MM.1S (cell line): Measurements from ENCODE around the gene FBXW7.

Experiments used
- DNase-seq: peaks from one replicate; pipeline ENCODE4 v3.0.0-alpha.2; 2015
- H2AFZ ChIP-seq: fragments of 300-600 bp; sonication (generic); 2 replicates; pipeline ENCODE4 v1.6.0; 2016; ENCODE audit warnings: antibody characterized with exemption, low read length
- H3F3A ChIP-seq: fragments of 300-600 bp; sonication (generic); 2 replicates; pipeline ENCODE4 v1.6.1; 2016; ENCODE audit warnings: mild to moderate bottlenecking, antibody characterized with exemption, low read length, moderate library complexity, mixed read lengths; ENCODE audit not compliant: insufficient read depth
- H3K27ac ChIP-seq: fragments of 300-600 bp; sonication (generic); 2 replicates; pipeline ENCODE4 v1.5.1; 2016; ENCODE audit warnings: mild to moderate bottlenecking, low read length
- H3K27me3 ChIP-seq: fragments of 300-600 bp; sonication (generic); replicated peaks from 2 replicates; pipeline ENCODE4 v1.6.0; 2016; ENCODE audit warnings: low read length; ENCODE audit not compliant: insufficient read depth
- H3K36me3 ChIP-seq: fragments of 300-600 bp; sonication (generic); replicated peaks from 2 replicates; pipeline ENCODE4 v1.6.1; 2016; ENCODE audit warnings: mild to moderate bottlenecking, low read length, mixed read lengths; ENCODE audit not compliant: insufficient read depth
- H3K4me1 ChIP-seq: fragments of 300-600 bp; sonication (generic); 2 replicates; pipeline ENCODE4 v1.6.1; 2016; ENCODE audit warnings: low read length, mixed read lengths
- H3K4me2 ChIP-seq: fragments of 300-600 bp; sonication (generic); 2 replicates; pipeline ENCODE4 v1.6.0; 2016; ENCODE audit warnings: low read depth, low read length
- H3K4me3 ChIP-seq: fragments of 300-600 bp; sonication (generic); 2 replicates; pipeline ENCODE4 v1.5.1; 2016; ENCODE audit warnings: low read length, mixed read lengths
- H3K79me2 ChIP-seq: fragments of 300-600 bp; sonication (generic); 2 replicates; pipeline ENCODE4 v1.6.1; 2016; ENCODE audit warnings: mixed run types, low read length, mixed read lengths
- H3K9ac ChIP-seq: fragments of 300-600 bp; sonication (generic); 2 replicates; pipeline ENCODE4 v1.6.1; 2016; ENCODE audit warnings: low read length, mixed read lengths
- H3K9me2 ChIP-seq: fragments of 300-600 bp; sonication (generic); replicated peaks from 2 replicates; pipeline ENCODE4 v1.6.1; 2016; ENCODE audit warnings: mild to moderate bottlenecking, low read length, mixed read lengths; ENCODE audit not compliant: insufficient read depth
- H3K9me3 ChIP-seq: fragments of 300-600 bp; sonication (generic); replicated peaks from 2 replicates; pipeline ENCODE4 v1.6.1; 2016; ENCODE audit warnings: mild to moderate bottlenecking, low read length, mixed read lengths; ENCODE audit not compliant: insufficient read depth
- H4K20me1 ChIP-seq: fragments of 300-600 bp; sonication (generic); 2 replicates; pipeline ENCODE4 v1.6.1; 2016; ENCODE audit warnings: mild to moderate bottlenecking, low read length, moderate library complexity, mixed read lengths; ENCODE audit not compliant: insufficient read depth
- CTCF ChIP-seq: fragments of 300-600 bp; sonication (generic); IDR thresholded peaks from 2 replicates; pipeline ENCODE4 v1.5.1; 2016; ENCODE audit warnings: antibody characterized with exemption, low read length, mixed read lengths
- EZH2 ChIP-seq: fragments of 300-600 bp; sonication (generic); optimal IDR thresholded peaks from 2 replicates; pipeline ENCODE3; 2017; ENCODE audit warnings: low read depth, mild to moderate bottlenecking, antibody characterized with exemption, low read length, mixed read lengths
- EZH2phosphoT487 ChIP-seq: fragments of 300-600 bp; sonication (generic); IDR thresholded peaks from 2 replicates; pipeline ENCODE4 v1.6.1; 2018; ENCODE audit warnings: antibody characterized with exemption, low read length

Gene FBXW7

GRCh38 chr4:152508386-152508785, 27.5 kb downstream of the FBXW7 start:
- Histone ChIP-seq H3K36me3 (no peaks in the 10 kb centered on the region), H3K79me2 (peaks cover 98% of the 10 kb centered on the region), H3K4me1 (peaks cover 23% of the 10 kb centered on the region), H2AFZ (no peak overlapping the region), H3K27me3 (no peaks in the 10 kb centered on the region), H3K27ac (no peak overlapping the region), H3K4me3 (no peak overlapping the region), H3K9me3 (no peaks in the 10 kb centered on the region), H3K9ac (no peak overlapping the region), H4K20me1 (no peaks in the 10 kb centered on the region), H3K4me2 (peak overlapping the region; percentile 64; the same call in 1 of the 2 replicates), H3F3A (no peaks in the 10 kb centered on the region), H3K9me2 (no peaks in the 10 kb centered on the region)
- no peak for DNase-seq
- TF ChIP-seq CTCF, result no peak
- TF ChIP-seq EZH2, result no peak
- TF ChIP-seq EZH2phosphoT487, result no peak

GRCh38 chr4:152503653-152504290, 32.1 kb downstream of the FBXW7 start:
- Histone ChIP-seq H3K36me3 (no peaks in the 10 kb centered on the region), H3K27ac (no peak overlapping the region), H2AFZ (no peak overlapping the region), H3K4me3 (no peak overlapping the region), H3F3A (no peaks in the 10 kb centered on the region), H3K27me3 (no peaks in the 10 kb centered on the region), H3K9ac (no peak overlapping the region), H3K9me2 (no peaks in the 10 kb centered on the region), H3K79me2 (peaks cover 95% of the 10 kb centered on the region), H4K20me1 (peaks cover 4% of the 10 kb centered on the region; the same call in 1 of the 2 replicates), H3K4me2 (no peak overlapping the region), H3K4me1 (peaks cover 17% of the 10 kb centered on the region), H3K9me3 (no peaks in the 10 kb centered on the region)
- no peak for DNase-seq
- TF ChIP-seq CTCF (no peak), EZH2phosphoT487 (no peak), EZH2 (no peak)

- Histone ChIP-seq H3F3A (no peaks in the 10 kb centered on the region), H3K9me3 (no peaks in the 10 kb centered on the region), H3K79me2 (peaks cover 94% of the 10 kb centered on the region), H3K27ac (peak overlapping the region; percentile 27; the same call in 1 of the 2 replicates), H3K9ac (no peak overlapping the region), H2AFZ (no peak overlapping the region), H3K27me3 (no peaks in the 10 kb centered on the region), H4K20me1 (peaks cover 6% of the 10 kb centered on the region; the same call in 1 of the 2 replicates), H3K9me2 (no peaks in the 10 kb centered on the region), H3K4me2 (peak overlapping the region; percentile 27), H3K4me1 (peaks cover 14% of the 10 kb centered on the region), H3K36me3 (no peaks in the 10 kb centered on the region), H3K4me3 (no peak overlapping the region)
- no peak for DNase-seq
- TF ChIP-seq EZH2phosphoT487 (no peak), CTCF (no peak), EZH2 (no peak)
Measured at GRCh38 chr4:152501846-152502536, 33.9 kb downstream of the FBXW7 start.
